Activated CD4-positive, alpha-beta T cell treated with anti-CD3 and anti-CD28 coated beads, Interleukin-2, amount 50 U/mL, for 48 hours (primary cell): ENCODE results near the gene ZNF394.

Experiments used
- DNase-seq, 2 experiments: peaks; one replicate each; pipeline ENCODE4 v3.0.0-alpha.2; 2020

Gene ZNF394

DNA sequence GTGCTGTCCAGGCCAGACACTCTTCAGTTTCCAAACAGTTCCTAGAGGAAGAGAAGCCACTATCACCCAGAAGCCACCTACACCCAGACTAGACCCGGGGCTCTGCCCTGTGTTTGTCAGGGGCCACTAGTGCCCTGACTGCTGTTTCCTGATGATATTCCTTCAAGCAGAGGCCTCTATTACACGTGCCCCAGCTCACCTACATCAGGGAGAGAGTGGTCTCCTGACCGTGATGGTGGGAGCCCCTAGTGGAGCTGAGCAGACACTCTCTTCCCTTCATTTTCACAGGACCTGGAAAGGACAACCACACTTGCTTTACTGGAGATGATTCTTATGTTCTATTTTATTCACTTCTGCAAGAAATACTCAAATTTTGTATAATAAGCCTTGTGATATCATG, 9.2 kb downstream of the ZNF394 start:
- DNase-seq = no peak

DNA sequence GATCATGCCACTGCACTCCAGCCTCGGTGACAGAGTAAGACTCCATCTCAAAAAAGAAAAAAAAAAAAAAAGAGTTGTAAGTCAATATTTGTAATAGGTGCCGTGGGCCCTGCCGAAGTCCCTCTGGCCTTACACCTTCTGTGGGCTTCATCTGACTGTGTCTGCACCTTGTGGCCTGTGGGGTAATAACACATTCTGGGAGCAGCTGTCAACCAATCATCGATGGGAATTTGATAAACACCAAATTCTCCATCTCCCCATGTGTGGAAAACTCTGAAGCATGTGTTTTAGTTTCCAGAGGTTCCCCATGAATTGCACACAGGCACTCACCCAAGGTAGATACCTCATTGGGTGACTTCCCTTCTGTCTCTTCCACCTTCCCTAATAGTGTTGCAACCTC, 10.8 kb downstream of the ZNF394 start:
- DNase-seq = no peak

DNA sequence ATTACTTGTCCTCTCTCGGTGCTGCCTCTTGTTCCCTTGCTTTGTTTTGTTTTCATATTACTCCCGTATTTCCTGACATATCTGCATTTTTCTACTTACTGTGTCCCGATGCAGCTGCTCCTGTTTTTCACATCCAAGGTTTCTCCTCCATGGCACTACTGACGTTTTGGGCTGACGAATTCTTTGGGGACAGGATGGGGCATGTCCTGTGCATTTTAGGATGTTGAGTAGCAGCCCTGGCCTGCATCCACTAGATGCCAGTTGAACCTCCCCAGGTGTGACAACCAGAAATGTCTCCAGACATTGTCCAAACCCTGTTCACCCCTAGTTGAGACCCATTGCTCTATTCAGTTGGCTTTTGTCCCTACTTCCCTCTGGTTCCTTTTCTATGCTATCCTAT, 15.0 kb downstream of the ZNF394 start:
- DNase-seq = no peak

GRCh38 chr7:99478464-99479440, 21.3 kb downstream of the ZNF394 start:
- DNase-seq = no peak

- DNase-seq = no peak
These were observed 24.0 kb downstream of the ZNF394 start for GRCh38 chr7:99476107-99476506.

GRCh38 chr7:99473315-99473596, 26.8 kb downstream of the ZNF394 start:
- DNase-seq = no peak

DNA sequence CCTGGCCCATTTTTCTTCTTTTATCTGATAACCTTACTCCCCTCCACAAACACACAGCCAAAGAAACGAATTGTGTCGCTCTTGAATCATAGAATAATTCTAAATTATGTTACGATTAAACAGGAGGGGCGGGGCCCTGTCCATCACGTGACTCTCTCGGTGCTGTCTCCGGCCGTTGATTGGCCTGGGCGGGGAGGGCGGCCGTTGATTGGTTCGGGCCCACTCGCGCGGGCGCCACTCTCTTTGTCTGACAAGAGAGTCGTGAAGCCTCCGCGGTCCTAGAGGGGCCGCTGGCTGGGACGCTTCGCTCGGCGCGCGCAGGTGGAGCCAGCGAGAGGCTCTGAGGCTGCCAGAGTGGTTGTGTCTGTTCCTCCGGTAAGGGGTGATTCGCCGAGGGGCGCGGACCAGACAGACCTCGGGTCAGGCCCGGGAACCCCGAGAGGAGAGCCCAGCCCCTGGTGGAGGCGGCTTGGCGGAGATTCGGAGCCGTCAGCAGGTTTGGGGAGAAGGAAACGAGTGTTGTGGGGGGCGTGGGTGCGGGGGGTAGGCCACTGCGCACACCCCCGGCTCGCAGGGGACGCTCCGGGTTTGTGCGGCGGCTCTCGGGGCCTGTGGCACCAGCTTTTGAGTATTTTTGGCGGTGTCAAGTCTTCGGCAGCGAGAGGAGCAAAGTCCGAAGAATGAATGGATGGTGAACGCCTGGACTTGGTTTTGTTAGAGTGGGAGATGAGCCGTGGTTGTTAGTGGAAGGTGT, 27.3 kb downstream of the ZNF394 start, which contains the start of gene ZNF789:
TSS of gene ZNF789 (plus strand) at position 330 of the 754 bp plus-strand sequence. CDS start 3,567 bp downstream, outside the sequence.
- peak; percentile 98 to 99 for DNase-seq

- no peak for DNase-seq
These were observed 30.6 kb downstream of the ZNF394 start for GRCh38 chr7:99469381-99470065.

GRCh38 chr7:99468336-99468918, 31.7 kb downstream of the ZNF394 start:
- no peak for DNase-seq

GRCh38 chr7:99465421-99465768, 34.7 kb downstream of the ZNF394 start:
- DNase-seq = no peak

DNA sequence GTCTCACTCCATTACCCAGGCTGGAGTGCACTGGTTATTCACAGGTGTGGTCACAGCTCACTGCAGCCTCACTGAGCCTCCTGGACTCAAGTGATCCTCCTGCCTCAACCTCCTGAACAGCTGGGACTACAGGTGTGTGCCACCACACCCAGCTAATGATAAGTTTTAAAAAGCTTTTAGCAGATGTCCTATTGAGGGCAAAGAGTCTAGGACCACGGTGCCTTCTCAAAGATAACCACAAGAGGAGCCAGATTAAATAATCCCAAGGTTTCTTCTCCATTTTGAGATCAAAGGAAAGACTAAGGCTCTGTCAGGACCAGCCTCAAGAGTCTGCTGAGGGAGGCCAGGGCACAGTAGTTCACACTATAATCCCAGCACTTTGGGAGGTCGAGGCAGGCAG, 38.9 kb downstream of the ZNF394 start:
- DNase-seq = no peak

DNA sequence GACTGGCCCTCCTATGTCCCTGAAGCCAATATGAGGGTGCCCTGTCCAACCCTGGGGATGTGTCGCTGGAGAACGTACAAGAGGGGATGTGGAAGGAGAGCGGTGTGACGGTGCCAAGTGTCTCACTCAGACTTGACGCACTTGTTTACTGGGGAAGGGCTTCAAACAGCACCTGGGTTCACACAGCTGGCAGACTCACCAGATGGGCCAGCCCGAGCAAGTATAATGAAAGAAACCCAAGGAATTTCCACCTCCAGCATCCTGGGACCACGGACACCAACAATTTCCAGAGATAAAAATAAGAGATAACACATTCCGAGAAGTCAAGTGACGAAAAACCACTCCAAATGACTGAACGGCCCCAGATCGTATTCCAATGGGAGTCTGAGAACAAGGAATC, 39.4 kb downstream of the ZNF394 start:
- no peak for DNase-seq

- DNase-seq = peak; percentile 27 to 42
These were observed 41.0 kb downstream of the ZNF394 start for GRCh38 chr7:99459087-99459486.

DNA sequence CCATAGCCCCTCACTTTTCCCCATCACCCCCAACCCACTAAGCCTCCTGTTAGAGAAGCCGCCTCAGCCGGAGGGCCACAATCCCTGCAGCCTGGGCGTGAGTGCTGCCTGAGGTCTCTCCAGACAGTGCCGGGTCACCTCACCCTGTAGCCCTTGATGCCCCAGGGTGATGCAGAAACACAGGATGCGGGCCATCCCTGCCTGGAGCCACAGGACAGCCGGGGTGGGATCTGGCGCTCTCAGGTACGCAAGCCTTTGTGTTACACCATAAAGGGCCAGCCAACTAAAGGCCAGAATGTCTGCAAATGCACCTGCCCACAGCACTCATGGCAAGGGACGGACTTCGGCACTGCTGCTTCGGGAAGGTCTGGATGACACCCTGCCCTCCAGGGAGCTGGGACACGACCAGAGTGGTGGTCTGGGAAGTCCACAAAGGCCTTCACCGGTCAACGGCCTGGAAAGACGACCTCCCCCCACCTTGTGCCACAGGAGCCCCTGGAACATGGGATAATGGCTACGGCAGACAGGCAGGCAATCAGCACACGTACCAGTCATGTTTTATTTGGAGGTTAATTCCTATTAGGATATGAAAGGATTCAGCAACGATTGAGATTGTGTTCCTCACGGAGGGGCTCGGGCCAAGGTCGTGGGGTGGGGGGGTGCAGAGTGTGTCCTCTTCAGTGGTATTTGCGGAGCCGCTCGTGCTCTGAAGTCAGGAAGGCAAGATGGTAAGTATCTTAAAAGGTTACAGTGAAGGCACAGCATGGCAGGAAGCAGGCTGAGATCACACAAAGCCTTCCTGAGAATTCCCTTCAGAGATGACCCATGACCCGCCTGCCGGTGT, 42.2 kb downstream of the ZNF394 start:
- no peak for DNase-seq

- no peak for DNase-seq
These were observed 42.9 kb downstream of the ZNF394 start for GRCh38 chr7:99457050-99457649.

DNA sequence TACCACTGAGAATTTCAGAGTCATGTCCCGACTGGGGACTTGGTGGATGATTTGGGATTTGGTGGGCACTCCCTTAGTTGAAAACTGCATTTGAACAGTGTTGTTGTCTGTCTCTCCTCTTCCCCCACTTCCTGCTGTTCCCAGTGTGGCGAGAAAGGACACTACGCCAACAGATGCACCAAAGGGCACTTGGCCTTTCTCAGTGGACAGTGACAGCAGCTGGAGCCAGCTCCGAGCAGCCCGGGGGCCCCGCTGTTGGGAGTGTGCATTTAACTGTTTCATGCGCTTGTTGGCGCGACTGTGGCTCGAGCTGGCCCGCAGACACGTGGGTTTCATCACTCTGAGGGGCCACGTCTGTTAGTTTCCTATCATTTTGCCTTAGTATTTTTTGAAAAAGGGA, 43.8 kb downstream of the ZNF394 start:
- DNase-seq = no peak

DNA sequence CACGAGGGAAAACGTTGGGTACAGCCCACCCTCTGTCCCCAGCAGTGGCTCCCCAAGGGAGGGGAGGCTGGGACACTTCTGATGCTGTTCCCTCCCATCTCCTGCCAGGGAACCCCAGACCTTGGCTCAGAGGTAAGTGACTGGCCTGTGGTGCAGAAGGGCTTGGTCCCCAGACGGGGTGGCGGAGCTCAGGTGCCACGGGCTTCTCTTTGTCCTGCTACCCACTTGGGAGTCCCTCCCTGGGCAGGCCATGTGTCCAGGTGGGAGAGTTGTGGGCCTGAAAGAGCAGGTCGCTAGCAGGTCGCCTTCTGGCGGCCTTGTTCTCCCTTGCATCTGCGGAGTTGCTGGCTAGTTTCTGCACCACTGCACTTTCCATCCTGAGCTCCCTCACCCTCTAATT, 44.2 kb downstream of the ZNF394 start:
- DNase-seq = no peak

- no peak for DNase-seq
These were observed 47.0 kb downstream of the ZNF394 start for GRCh38 chr7:99453105-99453504.

GRCh38 chr7:99452541-99452940, 47.5 kb downstream of the ZNF394 start:
- DNase-seq = no peak

DNA sequence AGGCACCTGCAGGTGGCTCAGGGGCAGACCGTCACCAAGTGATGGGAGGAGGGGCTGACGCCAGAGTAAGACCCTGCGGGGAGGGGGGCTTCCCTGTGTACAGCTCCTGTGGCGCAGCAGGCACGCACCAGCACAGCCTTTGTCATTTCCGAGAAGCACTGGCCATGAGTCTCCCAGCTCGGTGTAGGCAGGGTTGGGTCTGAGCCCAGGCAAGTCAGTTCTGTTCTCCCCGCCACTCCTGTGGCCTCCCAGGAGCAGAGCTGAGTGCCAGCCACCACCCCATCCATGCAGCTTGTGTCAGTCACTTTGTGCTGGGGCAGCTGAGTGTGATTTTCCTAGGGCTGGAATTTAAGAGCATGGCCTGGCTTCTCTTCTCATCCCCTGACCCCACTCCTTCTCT, 48.1 kb downstream of the ZNF394 start:
- no peak for DNase-seq

- no peak for DNase-seq
These were observed 50.8 kb downstream of the ZNF394 start for GRCh38 chr7:99449326-99449725.

GRCh38 chr7:99448855-99449254, 51.2 kb downstream of the ZNF394 start:
- no peak for DNase-seq
